Keratinocyte (primary cell): ENCODE measurements around the gene BAIAP3. TPM values are rescaled to one million over a fixed set of nuclear protein-coding genes. Genes with fewer than 3 reads are reported as not detected.

Experiments used
- DNase-seq: peaks from one replicate; pipeline ENCODE4 v3.0.0-alpha.2; 2011; ENCODE audit warnings: low read depth, missing footprints, low spot score
- FAIRE-seq: peaks from 2 replicates; lab custom pipeline; 2011; peaks lifted over from hg19 to GRCh38; lab: Jason Lieb, UNC
- H2AFZ ChIP-seq: 2 replicates; pipeline ENCODE4 v1.6.0; 2012; ENCODE audit warnings: low read length, control low read depth, inconsistent platforms; ENCODE audit not compliant: control insufficient read depth
- H3K27ac ChIP-seq: 2 replicates; pipeline ENCODE4 v1.5.1; 2011; ENCODE audit warnings: low read length; ENCODE audit not compliant: control insufficient read depth, insufficient read depth
- H3K27me3 ChIP-seq: 3 replicates; pipeline ENCODE4 v1.6.0; 2011; ENCODE audit warnings: low read length; ENCODE audit not compliant: control insufficient read depth, insufficient read depth; ENCODE audit errors: extremely low read depth
- H3K36me3 ChIP-seq, 2 experiments: 2 replicates in 1 of 2; 3 replicates in 1 of 2; pipeline ENCODE4 v1.5.1; 2011; ENCODE audit warnings: low read length in 2 of 2, mild to moderate bottlenecking in 1 of 2; ENCODE audit not compliant: control insufficient read depth in 2 of 2, insufficient read depth in 2 of 2; ENCODE audit errors: extremely low read depth in 1 of 2
- H3K4me1 ChIP-seq: 3 replicates; pipeline ENCODE4 v1.5.1; 2011; ENCODE audit warnings: low read length; ENCODE audit not compliant: control insufficient read depth, insufficient read depth; ENCODE audit errors: extremely low read depth
- H3K4me2 ChIP-seq: 3 replicates; pipeline ENCODE4 v1.6.0; 2011; ENCODE audit warnings: low read depth, low read length; ENCODE audit not compliant: control insufficient read depth, insufficient read depth; ENCODE audit errors: extremely low read depth
- H3K4me3 ChIP-seq, 3 experiments: fragments of 200-600 bp in 1 of 3; sonication (generic) in 1 of 3; 2 replicates in 2 of 3; 3 replicates in 1 of 3; pipeline ENCODE4 v1.5.1; 2011 to 2016; ENCODE audit warnings: low read length in 3 of 3, mild to moderate bottlenecking in 3 of 3, control low read depth in 2 of 3, inconsistent platforms in 1 of 3, low read depth in 1 of 3, mixed read lengths in 1 of 3, mixed run types in 1 of 3, moderate library complexity in 1 of 3; ENCODE audit not compliant: control insufficient read depth in 2 of 3, insufficient read depth in 2 of 3; ENCODE audit errors: extremely low read depth in 1 of 3
- H3K79me2 ChIP-seq: 2 replicates; pipeline ENCODE4 v1.6.0; 2012; ENCODE audit warnings: low read length; ENCODE audit not compliant: control insufficient read depth, insufficient read depth
- H3K9ac ChIP-seq: 3 replicates; pipeline ENCODE4 v1.6.0; 2011; ENCODE audit warnings: low read length; ENCODE audit not compliant: control insufficient read depth, insufficient read depth; ENCODE audit errors: extremely low read depth
- H3K9me1 ChIP-seq: 3 replicates; pipeline ENCODE4 v1.6.0; 2011; ENCODE audit warnings: low read length; ENCODE audit not compliant: control insufficient read depth, insufficient read depth; ENCODE audit errors: extremely low read depth
- H3K9me3 ChIP-seq: 2 replicates; pipeline ENCODE4 v1.5.1; 2012; ENCODE audit warnings: low read depth, low read length; ENCODE audit not compliant: control insufficient read depth
- H4K20me1 ChIP-seq: 3 replicates; pipeline ENCODE4 v1.6.0; 2011; ENCODE audit warnings: low read length; ENCODE audit not compliant: control insufficient read depth, insufficient read depth; ENCODE audit errors: extremely low read depth
- EZH2 ChIP-seq: IDR thresholded peaks from one replicate; pipeline ENCODE4 v1.6.1; 2012; ENCODE audit warnings: inconsistent platforms, mild to moderate bottlenecking, low read length, moderate library complexity
- dilution Hi-C: fragments of 300-500 bp; cut with MboI; formaldehyde crosslinking; loops from one replicate; pipeline ENCODE4 v1.7.0; 2020; ENCODE audit warnings: low sequenced_read_pairs; ENCODE audit not compliant: extremely low pct_ligation_motif_present
- polyA plus RNA-seq, 5 experiments: library from polyadenylated mRNA; depleted of rRNA in 3 of 5; stranded (reverse) in 3 of 5; stranded (forward) in 1 of 5; unstranded in 1 of 5; fragments of >200 nt; gene quantifications; 1 replicate in 1 of 5; 2 replicates in 3 of 5; 3 replicates in 1 of 5; pipeline versions ENCODE4 v1.2.1 to v1.2.3, GENCODE V29; 2011 to 2012; ENCODE audit warnings: missing spikeins in 2 of 5, low read depth in 1 of 5, low replicate concordance in 1 of 5
- TF ChIP-seq, protein P1 (sequence below), 3 experiments: IDR thresholded peaks in 1 of 3; conservative IDR thresholded peaks in 1 of 3; optimal IDR thresholded peaks in 1 of 3; 2 replicates in 2 of 3; 3 replicates in 1 of 3; pipeline versions ENCODE3 to v1.5.1; 2011; ENCODE audit warnings: low read length in 3 of 3, mild to moderate bottlenecking in 3 of 3, moderate library complexity in 2 of 3, control low read depth in 1 of 3, inconsistent platforms in 1 of 3; ENCODE audit not compliant: insufficient read depth in 2 of 3; ENCODE audit errors: extremely low read depth in 1 of 3

The BAIAP3 gene
- polyA plus RNA-seq, 1 donor (not counting 4 experiments of a cell fraction or from before 2014, with no cell fraction given) = not detected

DNA sequence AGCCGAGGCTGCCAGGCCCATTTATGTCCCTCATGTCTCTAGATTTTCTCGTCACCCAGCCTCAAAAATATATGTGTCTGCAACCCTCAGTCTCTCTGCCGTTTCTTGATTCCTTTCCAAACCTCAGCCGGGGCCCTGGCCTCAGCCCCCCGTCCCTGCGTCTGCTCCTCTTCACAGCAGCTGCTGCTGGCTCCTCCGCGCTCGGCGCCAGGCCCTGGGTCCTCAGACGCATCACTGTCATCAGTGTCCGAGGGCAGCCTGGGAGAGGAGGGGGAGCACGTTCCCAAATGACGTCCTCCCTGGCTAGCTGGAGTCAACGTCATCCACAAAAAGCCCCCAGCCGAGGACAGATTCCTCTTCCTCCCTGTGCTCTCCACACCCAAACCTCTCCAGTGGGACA, 15.9 kb downstream of the BAIAP3 start:
- no peak overlapping the region for H3K4me3 ChIP-seq
- no peak overlapping the region for H2AFZ ChIP-seq
- dilution Hi-C loops = no loop called here
- H3K9me1 ChIP-seq = peaks cover 4% of the 10 kb centered on the region
- H3K36me3 ChIP-seq = peaks cover 12 to 15% of the 10 kb centered on the region in 2 experiments
- DNase-seq (no peak), FAIRE-seq (no peak)
- H3K4me1 ChIP-seq = peaks cover 30% of the 10 kb centered on the region
- H3K4me2 ChIP-seq = no peak overlapping the region
- TF ChIP-seq, protein P1, sequence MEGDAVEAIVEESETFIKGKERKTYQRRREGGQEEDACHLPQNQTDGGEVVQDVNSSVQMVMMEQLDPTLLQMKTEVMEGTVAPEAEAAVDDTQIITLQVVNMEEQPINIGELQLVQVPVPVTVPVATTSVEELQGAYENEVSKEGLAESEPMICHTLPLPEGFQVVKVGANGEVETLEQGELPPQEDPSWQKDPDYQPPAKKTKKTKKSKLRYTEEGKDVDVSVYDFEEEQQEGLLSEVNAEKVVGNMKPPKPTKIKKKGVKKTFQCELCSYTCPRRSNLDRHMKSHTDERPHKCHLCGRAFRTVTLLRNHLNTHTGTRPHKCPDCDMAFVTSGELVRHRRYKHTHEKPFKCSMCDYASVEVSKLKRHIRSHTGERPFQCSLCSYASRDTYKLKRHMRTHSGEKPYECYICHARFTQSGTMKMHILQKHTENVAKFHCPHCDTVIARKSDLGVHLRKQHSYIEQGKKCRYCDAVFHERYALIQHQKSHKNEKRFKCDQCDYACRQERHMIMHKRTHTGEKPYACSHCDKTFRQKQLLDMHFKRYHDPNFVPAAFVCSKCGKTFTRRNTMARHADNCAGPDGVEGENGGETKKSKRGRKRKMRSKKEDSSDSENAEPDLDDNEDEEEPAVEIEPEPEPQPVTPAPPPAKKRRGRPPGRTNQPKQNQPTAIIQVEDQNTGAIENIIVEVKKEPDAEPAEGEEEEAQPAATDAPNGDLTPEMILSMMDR (optimal IDR thresholded peaks at IDR 0.05 in 1 of 3, IDR thresholded peaks at IDR 0.05 in 1 of 3, conservative IDR thresholded peaks at IDR 0.05 in 1 of 3; ENCODE audit: extremely low read depth in 1 of 3, insufficient read depth in 2 of 3, low read length in 3 of 3) = no peak
- no peak for TF ChIP-seq EZH2
- H4K20me1 ChIP-seq = peaks cover 2% of the 10 kb centered on the region
- no peak overlapping the region for H3K27ac ChIP-seq
- H3K79me2 ChIP-seq = peaks cover 39% of the 10 kb centered on the region
- H3K9me3 ChIP-seq = no peaks in the 10 kb centered on the region
- H3K9ac ChIP-seq = no peak overlapping the region
- H3K27me3 ChIP-seq = no peaks in the 10 kb centered on the region

DNA sequence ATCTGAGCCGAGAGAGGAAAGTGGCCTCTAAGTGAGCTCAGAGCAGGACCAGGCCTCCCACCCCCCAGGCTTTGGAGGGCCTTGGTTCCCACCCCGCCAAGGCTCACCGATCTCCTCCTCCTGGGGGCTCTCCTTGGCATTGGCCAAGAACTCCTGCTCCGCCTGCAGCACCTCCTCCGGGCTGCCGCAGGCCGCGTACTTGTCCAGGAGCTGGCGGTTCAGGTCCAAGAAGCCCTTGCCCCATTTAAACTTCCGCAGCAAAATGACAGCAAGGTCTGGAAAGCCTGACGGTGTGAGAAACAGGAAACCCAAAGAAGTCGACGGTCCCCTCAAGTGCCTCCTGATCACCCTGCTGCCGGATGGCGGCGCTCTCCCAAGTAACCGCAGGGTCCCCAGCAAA, 16.5 kb downstream of the BAIAP3 start:
- dilution Hi-C loops = no loop called here
- DNase-seq = no peak

More for the DNA sequence above, 16.5 kb downstream of the BAIAP3 start:
- Histone ChIP-seq H3K4me1 (peaks cover 30% of the 10 kb centered on the region), H3K4me3 (no peak overlapping the region), H2AFZ (no peak overlapping the region), H3K9me3 (no peaks in the 10 kb centered on the region), H4K20me1 (peaks cover 2% of the 10 kb centered on the region), H3K9me1 (peaks cover 4% of the 10 kb centered on the region), H3K36me3 (peaks cover 12 to 15% of the 10 kb centered on the region in 2 experiments), H3K27me3 (no peaks in the 10 kb centered on the region), H3K27ac (no peak overlapping the region), H3K9ac (no peak overlapping the region), H3K4me2 (no peak overlapping the region), H3K79me2 (peaks cover 45% of the 10 kb centered on the region)
- FAIRE-seq = no peak
- TF ChIP-seq, protein P1 (optimal IDR thresholded peaks at IDR 0.05 in 1 of 3, IDR thresholded peaks at IDR 0.05 in 1 of 3, conservative IDR thresholded peaks at IDR 0.05 in 1 of 3; ENCODE audit: extremely low read depth in 1 of 3, insufficient read depth in 2 of 3, low read length in 3 of 3) = no peak
- no peak for TF ChIP-seq EZH2
